ENCODE measurements around the gene PPTC7.
A peak's percentile ranks its signal among the peaks of the same experiment; 100 is the strongest.
"Not testable (repeated sequence)": the region's sequence is repeated elsewhere in the genome, so short reads cannot be mapped to it uniquely, and the experiment has no call there.

Gene PPTC7, protein sequence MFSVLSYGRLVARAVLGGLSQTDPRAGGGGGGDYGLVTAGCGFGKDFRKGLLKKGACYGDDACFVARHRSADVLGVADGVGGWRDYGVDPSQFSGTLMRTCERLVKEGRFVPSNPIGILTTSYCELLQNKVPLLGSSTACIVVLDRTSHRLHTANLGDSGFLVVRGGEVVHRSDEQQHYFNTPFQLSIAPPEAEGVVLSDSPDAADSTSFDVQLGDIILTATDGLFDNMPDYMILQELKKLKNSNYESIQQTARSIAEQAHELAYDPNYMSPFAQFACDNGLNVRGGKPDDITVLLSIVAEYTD

GRCh38 chr12:110583137-110584059, at the start of gene PPTC7:
TSS of gene PPTC7 (minus strand) at chr12:110583318. CDS start at chr12:110583031, 287 bp downstream.
- Mint-ChIP-seq H3K27ac (peak within 1 kb of the TSS; percentile 90), H3K4me3 (peak within 1 kb of the TSS; percentile 95), H3K36me3 (ENCODE audit: low read depth) (peaks cover 17% of the 10 kb centered on the region), H3K9me3 (no peaks in the 10 kb centered on the region), H3K27me3 (ENCODE audit: low read depth) (no peaks in the 10 kb centered on the region), H3K4me1 (ENCODE audit: low read depth) (peaks cover 63% of the 10 kb centered on the region)

GRCh38 chr12:110627500-110628195, 44.5 kb upstream of the PPTC7 start:
- Mint-ChIP-seq H3K4me3 (no peak overlapping the region), H3K4me1 (ENCODE audit: low read depth) (peaks cover 3% of the 10 kb centered on the region), H3K9me3 (no peaks in the 10 kb centered on the region), H3K27me3 (ENCODE audit: low read depth) (no peaks in the 10 kb centered on the region), H3K27ac (no peak overlapping the region), H3K36me3 (ENCODE audit: low read depth) (no peaks in the 10 kb centered on the region)

GRCh38 chr12:110622582-110622981, 39.5 kb upstream of the PPTC7 start:
- H3K9me3 Mint-ChIP-seq = no peaks in the 10 kb centered on the region
- H3K27ac Mint-ChIP-seq = no peak overlapping the region
- H3K4me3 Mint-ChIP-seq = no peak overlapping the region
- no peaks in the 10 kb centered on the region for H3K27me3 Mint-ChIP-seq (ENCODE audit: low read depth)
- no peaks in the 10 kb centered on the region for H3K36me3 Mint-ChIP-seq (ENCODE audit: low read depth)
- H3K4me1 Mint-ChIP-seq (ENCODE audit: low read depth) = peaks cover 7% of the 10 kb centered on the region

DNA sequence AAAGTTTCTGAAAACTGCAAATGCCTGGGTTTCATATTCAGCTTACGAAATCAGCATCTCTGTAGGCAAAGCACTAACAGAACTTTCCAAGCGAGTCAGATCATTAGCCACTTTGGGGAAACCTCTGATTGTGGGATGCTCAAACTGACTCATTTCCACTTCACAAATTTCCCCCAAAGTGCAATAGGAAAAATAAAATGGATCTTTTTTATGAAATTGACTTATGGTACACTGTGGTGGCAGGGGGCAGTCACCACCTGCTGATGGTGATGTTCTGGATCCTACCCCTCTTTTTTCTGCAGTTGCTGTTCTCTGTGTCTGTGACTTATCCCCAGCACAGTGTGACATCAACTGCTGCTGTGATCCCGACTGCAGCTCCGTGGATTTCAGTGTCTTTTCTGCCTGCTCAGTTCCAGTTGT, 36.4 kb upstream of the PPTC7 start:
- no peak overlapping the region for H3K27ac Mint-ChIP-seq
- H3K36me3 Mint-ChIP-seq (ENCODE audit: low read depth) = no peaks in the 10 kb centered on the region
- H3K4me1 Mint-ChIP-seq (ENCODE audit: low read depth) = peaks cover 5% of the 10 kb centered on the region
- no peaks in the 10 kb centered on the region for H3K9me3 Mint-ChIP-seq
- no peaks in the 10 kb centered on the region for H3K27me3 Mint-ChIP-seq (ENCODE audit: low read depth)
- no peak overlapping the region for H3K4me3 Mint-ChIP-seq

GRCh38 chr12:110616471-110617115, 33.5 kb upstream of the PPTC7 start:
- H3K9me3 Mint-ChIP-seq = no peaks in the 10 kb centered on the region
- peaks cover 8% of the 10 kb centered on the region for H3K4me1 Mint-ChIP-seq (ENCODE audit: low read depth)
- no peak overlapping the region for H3K4me3 Mint-ChIP-seq
- H3K27ac Mint-ChIP-seq = no peak overlapping the region
- H3K36me3 Mint-ChIP-seq (ENCODE audit: low read depth) = no peaks in the 10 kb centered on the region
- H3K27me3 Mint-ChIP-seq (ENCODE audit: low read depth) = no peaks in the 10 kb centered on the region

- no peak overlapping the region for H3K27ac Mint-ChIP-seq
- no peaks in the 10 kb centered on the region for H3K27me3 Mint-ChIP-seq (ENCODE audit: low read depth)
- H3K9me3 Mint-ChIP-seq = no peaks in the 10 kb centered on the region
- peaks cover 8% of the 10 kb centered on the region for H3K4me1 Mint-ChIP-seq (ENCODE audit: low read depth)
- H3K4me3 Mint-ChIP-seq = no peak overlapping the region
- H3K36me3 Mint-ChIP-seq (ENCODE audit: low read depth) = no peaks in the 10 kb centered on the region
Measured at GRCh38 chr12:110615171-110615570, 32.1 kb upstream of the PPTC7 start.

DNA sequence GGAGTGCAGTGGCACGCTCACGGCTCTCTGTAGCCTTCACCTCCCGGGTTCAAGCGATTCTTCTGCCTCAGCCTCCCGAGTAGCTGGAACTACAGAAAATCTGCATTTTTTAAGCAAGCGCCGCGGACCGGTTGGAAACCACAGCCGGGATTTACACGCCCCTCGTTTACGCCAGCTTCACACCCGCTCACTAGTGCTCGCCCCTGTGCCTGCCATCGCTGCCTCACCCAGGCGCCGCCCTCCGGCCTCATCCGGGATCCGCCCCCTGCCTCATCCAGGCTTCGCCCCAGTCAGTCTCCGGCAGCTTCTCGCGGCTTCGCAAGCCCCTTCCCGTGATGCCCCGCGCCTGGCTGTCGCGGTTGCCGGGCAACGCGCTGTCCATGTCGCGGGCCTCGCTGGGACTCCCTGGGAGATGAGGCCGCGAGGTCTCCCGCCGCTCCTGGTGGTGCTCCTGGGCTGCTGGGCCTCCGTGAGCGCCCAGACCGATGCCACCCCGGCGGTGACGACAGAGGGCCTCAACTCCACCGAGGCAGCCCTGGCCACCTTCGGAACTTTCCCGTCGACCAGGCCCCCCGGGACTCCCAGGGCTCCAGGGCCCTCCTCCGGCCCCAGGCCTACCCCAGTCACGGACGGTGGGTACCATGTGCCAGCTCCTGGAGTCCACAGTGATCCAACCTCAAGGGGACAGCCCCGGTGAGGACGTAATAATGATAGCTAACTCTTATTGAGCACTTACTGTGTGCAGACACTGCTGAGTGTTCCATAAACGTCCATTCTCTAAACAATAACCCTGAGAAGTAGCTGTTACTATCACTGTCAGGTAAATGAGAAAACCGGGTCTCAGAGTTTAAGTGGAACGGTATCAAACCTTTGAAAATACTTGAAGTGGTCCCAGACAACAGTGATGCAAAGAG, 30.9 kb upstream of the PPTC7 start, which contains the start of gene TCTN1:
TSS of gene TCTN1 (plus strand) at position 359 of the 914 bp plus-strand sequence. CDS start at position 413, 54 bp downstream.
- H3K36me3 Mint-ChIP-seq (ENCODE audit: low read depth) = no peaks in the 10 kb centered on the region
- peak within 1 kb of the TSS; percentile 81 for H3K27ac Mint-ChIP-seq
- no peaks in the 10 kb centered on the region for H3K27me3 Mint-ChIP-seq (ENCODE audit: low read depth)
- peaks cover 4% of the 10 kb centered on the region for H3K4me1 Mint-ChIP-seq (ENCODE audit: low read depth)
- no peaks in the 10 kb centered on the region for H3K9me3 Mint-ChIP-seq
- H3K4me3 Mint-ChIP-seq = peak within 1 kb of the TSS; percentile 81

DNA sequence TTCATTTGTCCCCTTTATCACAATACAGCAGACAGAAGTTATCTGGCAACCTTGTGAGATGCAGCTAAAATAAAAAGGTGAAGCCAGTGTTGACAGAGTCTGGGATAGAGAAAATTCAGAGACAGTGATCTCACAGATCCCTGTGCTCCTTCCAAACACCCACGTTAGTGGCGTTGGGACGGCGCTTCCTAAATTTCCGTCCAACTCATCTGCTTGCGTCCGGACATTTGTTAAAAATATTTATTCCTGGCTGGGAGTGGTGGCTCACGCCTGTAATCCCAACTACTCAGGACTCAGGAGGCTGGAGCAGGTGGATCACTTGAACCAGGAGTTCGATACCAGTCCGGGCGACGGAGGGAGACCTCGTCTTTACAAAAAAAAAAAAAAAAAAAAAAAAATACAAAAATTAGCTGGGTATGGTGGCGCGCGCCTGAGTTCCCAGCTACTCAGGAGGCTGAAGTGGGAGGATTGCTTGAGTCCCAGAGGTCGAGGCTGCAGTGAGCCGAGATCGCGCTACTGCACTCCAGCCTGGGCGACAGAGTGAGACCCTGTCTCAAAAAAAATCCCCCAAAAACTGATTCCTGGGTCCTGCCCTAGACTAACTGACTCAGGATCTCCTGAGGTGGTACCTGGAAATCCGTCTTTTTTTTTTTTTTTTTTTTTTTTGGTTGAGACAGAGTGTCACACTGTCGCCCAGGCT, 30.1 kb upstream of the PPTC7 start:
- peak overlapping the region; percentile 81 for H3K27ac Mint-ChIP-seq
- no peaks in the 10 kb centered on the region for H3K36me3 Mint-ChIP-seq (ENCODE audit: low read depth)
- no peaks in the 10 kb centered on the region for H3K27me3 Mint-ChIP-seq (ENCODE audit: low read depth)
- H3K4me3 Mint-ChIP-seq = peak overlapping the region; percentile 81
- peaks cover 4% of the 10 kb centered on the region for H3K4me1 Mint-ChIP-seq (ENCODE audit: low read depth)
- H3K9me3 Mint-ChIP-seq = no peaks in the 10 kb centered on the region

DNA sequence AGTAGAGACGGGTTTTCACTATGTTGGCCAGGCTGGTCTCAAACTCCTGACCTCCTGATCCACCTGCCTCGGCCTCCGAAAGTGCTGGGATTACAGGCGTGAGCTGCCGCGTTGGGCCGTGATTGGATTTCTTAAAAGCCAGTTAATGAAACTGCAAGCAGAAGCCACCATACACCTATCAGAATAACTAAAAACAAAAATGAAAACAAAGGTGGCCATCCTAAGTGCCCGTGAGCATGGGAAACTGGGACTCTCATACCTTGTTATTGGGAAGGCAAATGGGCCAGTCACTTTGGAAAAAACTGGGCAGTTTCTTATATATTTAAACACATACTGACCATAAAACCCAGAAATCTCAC, 23.1 kb upstream of the PPTC7 start:
- Mint-ChIP-seq H3K4me1 (ENCODE audit: low read depth) (peaks cover 10% of the 10 kb centered on the region), H3K36me3 (ENCODE audit: low read depth) (no peaks in the 10 kb centered on the region), H3K4me3 (peak overlapping the region; percentile 82), H3K9me3 (no peaks in the 10 kb centered on the region), H3K27ac (peak overlapping the region; percentile 73), H3K27me3 (ENCODE audit: low read depth) (no peaks in the 10 kb centered on the region)

DNA sequence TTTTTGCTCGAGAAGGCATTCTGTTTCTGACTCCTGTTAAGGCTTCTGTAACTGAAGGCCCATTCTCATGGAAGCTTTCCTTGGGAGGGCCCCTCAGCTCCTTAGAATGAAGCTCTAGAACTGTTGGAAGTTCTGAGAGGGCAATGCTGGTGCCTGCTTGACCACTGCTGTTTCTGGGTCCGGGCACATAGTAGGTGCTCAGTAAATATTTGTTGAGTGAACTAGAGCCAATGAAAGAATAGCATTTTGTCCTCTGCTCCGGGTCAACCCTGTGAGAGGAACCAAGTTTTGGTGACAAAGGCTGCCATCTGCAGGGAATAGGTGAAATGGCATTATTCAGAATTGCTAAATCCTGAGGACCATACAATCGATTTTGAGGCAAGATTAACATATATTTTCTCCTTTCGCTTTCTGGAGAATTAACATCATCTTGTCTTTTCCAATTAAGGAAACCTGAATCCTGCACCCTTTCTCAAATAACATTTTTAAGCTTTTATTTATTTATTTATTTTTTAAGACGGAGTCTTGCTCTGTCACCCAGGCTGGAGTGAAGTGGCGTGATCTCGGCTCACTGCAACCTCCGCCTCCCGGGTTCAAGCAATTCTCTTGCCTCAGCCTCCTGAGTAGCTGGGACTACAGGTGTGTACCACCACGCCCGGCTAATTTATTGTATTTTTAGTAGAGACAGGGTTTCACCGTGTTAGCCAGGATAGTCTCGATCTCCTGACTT, 19.1 kb upstream of the PPTC7 start:
- not testable (repeated sequence) for H3K27me3 Mint-ChIP-seq (ENCODE audit: low read depth); H3K4me3 Mint-ChIP-seq; H3K36me3 Mint-ChIP-seq (ENCODE audit: low read depth); H3K9me3 Mint-ChIP-seq
- Mint-ChIP-seq H3K4me1 (ENCODE audit: low read depth) (peaks cover 14% of the 10 kb centered on the region), H3K27ac (peak overlapping the region; percentile 45)

GRCh38 chr12:110600254-110600653, 17.1 kb upstream of the PPTC7 start:
- Mint-ChIP-seq H3K9me3 (no peaks in the 10 kb centered on the region), H3K27me3 (ENCODE audit: low read depth) (no peaks in the 10 kb centered on the region), H3K4me1 (ENCODE audit: low read depth) (peaks cover 10% of the 10 kb centered on the region), H3K27ac (no peak overlapping the region), H3K4me3 (no peak overlapping the region), H3K36me3 (ENCODE audit: low read depth) (no peaks in the 10 kb centered on the region)

GRCh38 chr12:110599334-110599733, 16.2 kb upstream of the PPTC7 start:
- H3K27ac Mint-ChIP-seq = no peak overlapping the region
- H3K4me1 Mint-ChIP-seq (ENCODE audit: low read depth) = peaks cover 8% of the 10 kb centered on the region
- no peaks in the 10 kb centered on the region for H3K36me3 Mint-ChIP-seq (ENCODE audit: low read depth)
- no peaks in the 10 kb centered on the region for H3K9me3 Mint-ChIP-seq
- no peaks in the 10 kb centered on the region for H3K27me3 Mint-ChIP-seq (ENCODE audit: low read depth)
- no peak overlapping the region for H3K4me3 Mint-ChIP-seq
